Measurements from ENCODE around the gene ADK. TPM values are rescaled to one million over a fixed set of nuclear protein-coding genes. Genes with fewer than 3 reads are reported as not detected.
A peak's percentile ranks its signal among the peaks of the same experiment; 100 is the strongest.
"Not testable (repeated sequence)": the region's sequence is repeated elsewhere in the genome, so short reads cannot be mapped to it uniquely, and the experiment has no call there.

ADK gene
- total RNA-seq, 1 donor from 2014 or later, result 46.1 TPM

DNA sequence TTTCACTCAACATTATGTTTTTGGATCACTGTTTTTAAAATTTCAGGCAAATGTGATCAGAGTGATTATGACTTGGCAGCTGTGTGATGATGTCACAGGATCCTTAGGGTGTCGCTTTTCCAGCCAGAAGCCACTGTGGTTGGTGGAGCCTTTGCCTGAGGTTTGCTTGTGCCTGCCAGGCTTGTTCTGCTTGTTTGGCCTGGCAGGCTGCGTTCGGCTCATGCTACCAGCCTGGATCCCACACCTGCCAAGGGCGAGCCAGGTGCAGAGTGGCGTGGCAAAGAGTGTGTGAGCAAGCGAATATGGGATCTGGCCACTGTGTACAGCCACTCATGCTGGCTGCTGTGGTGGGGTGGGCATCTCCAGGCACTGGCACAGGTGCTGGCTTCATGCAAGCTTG is 55.7 kb downstream of the ADK start:
- no peaks in the 10 kb centered on the region for H3K27me3 Mint-ChIP-seq
- H3K4me1 Mint-ChIP-seq, result peaks cover 31% of the 10 kb centered on the region
- DNase-seq (no peak), ATAC-seq (ENCODE audit: low read depth) (no peak)
- peaks cover 31% of the 10 kb centered on the region for H3K36me3 Mint-ChIP-seq (ENCODE audit: low read depth)
- H3K4me3 Mint-ChIP-seq, result no peak overlapping the region
- POLR2A ChIA-PET, result interaction anchor here (1.1 kb wide), 1 partner anchor 62 kb away, joined by 3 read pairs; no protein-coding TSS in a partner anchor
- no peak overlapping the region for H3K27ac Mint-ChIP-seq
- intact Hi-C loops (cut with micrococcal nuclease), result no loop called here
- TF ChIP-seq, protein P1, sequence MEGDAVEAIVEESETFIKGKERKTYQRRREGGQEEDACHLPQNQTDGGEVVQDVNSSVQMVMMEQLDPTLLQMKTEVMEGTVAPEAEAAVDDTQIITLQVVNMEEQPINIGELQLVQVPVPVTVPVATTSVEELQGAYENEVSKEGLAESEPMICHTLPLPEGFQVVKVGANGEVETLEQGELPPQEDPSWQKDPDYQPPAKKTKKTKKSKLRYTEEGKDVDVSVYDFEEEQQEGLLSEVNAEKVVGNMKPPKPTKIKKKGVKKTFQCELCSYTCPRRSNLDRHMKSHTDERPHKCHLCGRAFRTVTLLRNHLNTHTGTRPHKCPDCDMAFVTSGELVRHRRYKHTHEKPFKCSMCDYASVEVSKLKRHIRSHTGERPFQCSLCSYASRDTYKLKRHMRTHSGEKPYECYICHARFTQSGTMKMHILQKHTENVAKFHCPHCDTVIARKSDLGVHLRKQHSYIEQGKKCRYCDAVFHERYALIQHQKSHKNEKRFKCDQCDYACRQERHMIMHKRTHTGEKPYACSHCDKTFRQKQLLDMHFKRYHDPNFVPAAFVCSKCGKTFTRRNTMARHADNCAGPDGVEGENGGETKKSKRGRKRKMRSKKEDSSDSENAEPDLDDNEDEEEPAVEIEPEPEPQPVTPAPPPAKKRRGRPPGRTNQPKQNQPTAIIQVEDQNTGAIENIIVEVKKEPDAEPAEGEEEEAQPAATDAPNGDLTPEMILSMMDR (IDR thresholded peaks at IDR 0.05), result no peak
- CTCF ChIA-PET, result no interaction called here
- H3K9me3 Mint-ChIP-seq, result no peaks in the 10 kb centered on the region

GRCh38 chr10:74207691-74208480 is 56.9 kb downstream of the ADK start:
- ATAC-seq (ENCODE audit: low read depth) (peak; percentile 31), DNase-seq (no peak)
- Mint-ChIP-seq H3K4me3 (no peak overlapping the region), H3K4me1 (peaks cover 42% of the 10 kb centered on the region), H3K27me3 (no peaks in the 10 kb centered on the region), H3K27ac (no peak overlapping the region), H3K36me3 (ENCODE audit: low read depth) (peaks cover 26% of the 10 kb centered on the region), H3K9me3 (no peaks in the 10 kb centered on the region)
- intact Hi-C loops (cut with micrococcal nuclease), result no loop called here
- ChIA-PET POLR2A (interaction anchor here (1.1 kb wide), 1 partner anchor 63 kb away, joined by 3 read pairs; no protein-coding TSS in a partner anchor), CTCF (no interaction called here)
- TF ChIP-seq, protein P1 (IDR thresholded peaks at IDR 0.05), result no peak

GRCh38 chr10:74208997-74209396 is 58.0 kb downstream of the ADK start:
- CTCF ChIA-PET, result no interaction called here
- H3K36me3 Mint-ChIP-seq (ENCODE audit: low read depth), result peaks cover 23% of the 10 kb centered on the region
- ATAC-seq (ENCODE audit: low read depth) (no peak), DNase-seq (no peak)
- intact Hi-C loops (cut with micrococcal nuclease), result no loop called here
- no peaks in the 10 kb centered on the region for H3K27me3 Mint-ChIP-seq
- TF ChIP-seq, protein P1 (IDR thresholded peaks at IDR 0.05), result no peak
- no peaks in the 10 kb centered on the region for H3K9me3 Mint-ChIP-seq
- H3K27ac Mint-ChIP-seq, result no peak overlapping the region
- no peak overlapping the region for H3K4me3 Mint-ChIP-seq
- peaks cover 48% of the 10 kb centered on the region for H3K4me1 Mint-ChIP-seq
- POLR2A ChIA-PET, result no interaction called here

DNA sequence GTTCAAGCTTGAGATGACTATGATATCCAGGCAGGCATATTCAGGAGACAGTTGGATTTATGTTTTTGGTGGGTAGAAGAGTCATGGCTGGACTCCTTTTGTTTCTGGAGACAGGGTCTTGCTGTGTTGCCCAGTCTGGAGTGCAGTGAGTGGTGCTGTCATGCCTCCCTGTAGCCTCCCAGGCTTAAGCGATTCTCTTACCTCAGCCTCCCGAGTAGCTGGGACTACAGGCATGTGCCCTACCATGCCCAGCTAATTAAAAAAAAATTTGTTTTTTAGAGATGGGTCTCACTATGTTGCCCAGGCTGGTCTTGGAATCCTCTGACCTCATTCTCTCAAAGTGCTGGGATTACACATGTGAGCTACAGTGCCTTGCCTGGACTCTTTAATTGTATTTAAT is 62.0 kb downstream of the ADK start:
- Mint-ChIP-seq H3K4me1 (peaks cover 35% of the 10 kb centered on the region), H3K27ac (peak overlapping the region; percentile 67), H3K9me3 (no peaks in the 10 kb centered on the region), H3K36me3 (ENCODE audit: low read depth) (peaks cover 14% of the 10 kb centered on the region), H3K4me3 (no peak overlapping the region), H3K27me3 (no peaks in the 10 kb centered on the region)
- ChIA-PET CTCF (interaction anchor here (0.7 to 2.4 kb wide), 13 partner anchors 10 to 91 kb away, joined by 3 to 22 read pairs (median 5); partner anchors contain the start of genes ADK and AP3M1), POLR2A (interaction anchor here (0.7 to 2.7 kb wide), 8 partner anchors 19 to 74 kb away, joined by 3 to 27 read pairs (median 3); partner anchors contain the start of genes ADK and AP3M1)
- peak; percentile 31 for ATAC-seq (ENCODE audit: low read depth)
- intact Hi-C loops (cut with micrococcal nuclease), result loop anchor here (1.0 kb wide), 3 partner anchors 37 to 86 kb away; partner anchors contain the start of gene ADK
- TF ChIP-seq, protein P1 (IDR thresholded peaks at IDR 0.05), result no peak
- no peak for DNase-seq

- CTCF ChIA-PET, result interaction anchor here (0.7 to 2.4 kb wide), 16 partner anchors 10 to 328 kb away, joined by 3 to 22 read pairs (median 4); partner anchors contain the start of genes ADK and AP3M1
- no peak for DNase-seq
- intact Hi-C loops (cut with micrococcal nuclease), result loop anchor here (1.0 kb wide), 3 partner anchors 37 to 86 kb away; partner anchors contain the start of gene ADK
- H3K36me3 Mint-ChIP-seq (ENCODE audit: low read depth), result peaks cover 17% of the 10 kb centered on the region
- peak overlapping the region; percentile 67 for H3K27ac Mint-ChIP-seq
- POLR2A ChIA-PET, result interaction anchor here (0.7 to 2.7 kb wide), 8 partner anchors 20 to 75 kb away, joined by 3 to 27 read pairs (median 3); partner anchors contain the start of genes ADK and AP3M1
- peak; percentile 77 for ATAC-seq (ENCODE audit: low read depth)
- H3K4me3 Mint-ChIP-seq, result no peak overlapping the region
- H3K4me1 Mint-ChIP-seq, result peaks cover 31% of the 10 kb centered on the region
- TF ChIP-seq, protein P1 (IDR thresholded peaks at IDR 0.05), result no peak
- H3K9me3 Mint-ChIP-seq, result no peaks in the 10 kb centered on the region
- no peaks in the 10 kb centered on the region for H3K27me3 Mint-ChIP-seq
Measured at GRCh38 chr10:74213571-74214162, 62.6 kb downstream of the ADK start.

DNA sequence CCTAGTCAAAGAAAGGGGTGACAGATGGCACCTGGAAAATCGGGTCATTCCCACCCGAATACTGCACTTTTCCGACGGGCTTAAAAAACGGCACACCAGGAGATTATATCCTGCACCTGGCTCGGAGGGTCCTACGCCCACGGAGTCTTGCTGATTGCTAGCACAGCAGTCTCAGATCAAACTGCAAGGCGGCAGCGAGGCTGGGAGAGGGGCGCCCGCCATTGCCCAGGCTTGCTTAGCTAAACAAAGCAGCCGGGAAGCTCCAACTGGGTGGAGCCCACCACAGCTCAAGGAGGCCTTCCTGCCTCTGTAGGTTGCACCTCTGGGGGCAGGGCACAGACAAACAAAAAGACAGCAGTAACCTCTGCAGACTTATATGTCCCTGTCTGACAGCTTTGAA is 66.1 kb downstream of the ADK start:
- peaks cover 21% of the 10 kb centered on the region for H3K4me1 Mint-ChIP-seq
- DNase-seq; ATAC-seq (ENCODE audit: low read depth); H3K27me3 Mint-ChIP-seq; H3K9me3 Mint-ChIP-seq; H3K27ac Mint-ChIP-seq; intact Hi-C loops (cut with micrococcal nuclease); H3K4me3 Mint-ChIP-seq; POLR2A ChIA-PET: not testable (repeated sequence)
- peaks cover 12% of the 10 kb centered on the region for H3K36me3 Mint-ChIP-seq (ENCODE audit: low read depth)
- CTCF ChIA-PET, result interaction anchor here (0.6 kb wide), 1 partner anchor 338 kb away, joined by 3 read pairs; no protein-coding TSS in a partner anchor

GRCh38 chr10:74222467-74222866 is 71.4 kb downstream of the ADK start:
- H3K27me3 Mint-ChIP-seq; H3K4me1 Mint-ChIP-seq; ATAC-seq (ENCODE audit: low read depth); CTCF ChIA-PET; intact Hi-C loops (cut with micrococcal nuclease); H3K4me3 Mint-ChIP-seq; H3K27ac Mint-ChIP-seq; H3K9me3 Mint-ChIP-seq; DNase-seq; POLR2A ChIA-PET: not testable (repeated sequence)
- H3K36me3 Mint-ChIP-seq (ENCODE audit: low read depth), result peaks cover 15% of the 10 kb centered on the region

Data from activated B cell treated with CpG ODN at 0.5 μM for 24 hours (primary cell).